NB4 (cell line): Measurements from ENCODE around the gene EPHA4.

Experiments
- DNase-seq: peaks from one replicate; pipeline ENCODE4 v3.0.0; 2010; ENCODE audit warnings: low read depth
- H3K4me3 ChIP-seq: one replicate; pipeline ENCODE4 v1.5.1; 2011; ENCODE audit warnings: mild to moderate bottlenecking, low read depth, low read length, moderate library complexity
- CTCF ChIP-seq: IDR thresholded peaks from one replicate; pipeline ENCODE4 v1.5.1; 2012; ENCODE audit warnings: low read depth, low read length
- MYC ChIP-seq: IDR thresholded peaks from 2 replicates; pipeline ENCODE4 v1.6.1; 2011; ENCODE audit warnings: low read depth, low read length
- POLR2A ChIP-seq: IDR thresholded peaks from 2 replicates; pipeline ENCODE4 v1.6.1; 2011; ENCODE audit warnings: mild to moderate bottlenecking; ENCODE audit not compliant: insufficient read length; ENCODE audit errors: extremely low read depth
- TF ChIP-seq, protein P1 (sequence below): IDR thresholded peaks from 2 replicates; pipeline ENCODE4 v1.6.1; 2011; ENCODE audit warnings: low read depth, low read length

The EPHA4 gene

DNA sequence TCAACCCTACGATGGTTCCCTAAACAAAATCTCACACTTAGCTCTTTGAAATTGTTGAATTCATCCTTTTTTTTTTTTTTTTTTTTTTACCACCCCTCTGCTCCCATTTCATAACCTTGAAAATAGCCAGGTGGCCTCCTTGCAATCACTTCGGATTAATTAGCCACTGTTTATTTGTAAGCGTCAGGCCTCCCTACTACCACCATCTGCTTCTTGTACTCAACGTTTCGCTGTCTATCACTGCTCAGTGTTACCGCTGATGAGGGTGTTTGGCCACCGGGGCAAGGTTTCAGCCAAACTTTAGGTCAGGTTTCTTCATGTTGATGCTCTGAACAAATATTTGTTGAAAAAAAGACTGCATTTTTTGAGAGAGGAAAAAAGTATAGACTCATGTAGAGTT is 183.2 kb downstream of the EPHA4 start:
- H3K4me3 ChIP-seq, result no peak overlapping the region
- DNase-seq, result no peak
- TF ChIP-seq CTCF (no peak), POLR2A (no peak), MYC (no peak)
- TF ChIP-seq, protein P1, sequence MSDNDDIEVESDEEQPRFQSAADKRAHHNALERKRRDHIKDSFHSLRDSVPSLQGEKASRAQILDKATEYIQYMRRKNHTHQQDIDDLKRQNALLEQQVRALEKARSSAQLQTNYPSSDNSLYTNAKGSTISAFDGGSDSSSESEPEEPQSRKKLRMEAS, result no peak

DNA sequence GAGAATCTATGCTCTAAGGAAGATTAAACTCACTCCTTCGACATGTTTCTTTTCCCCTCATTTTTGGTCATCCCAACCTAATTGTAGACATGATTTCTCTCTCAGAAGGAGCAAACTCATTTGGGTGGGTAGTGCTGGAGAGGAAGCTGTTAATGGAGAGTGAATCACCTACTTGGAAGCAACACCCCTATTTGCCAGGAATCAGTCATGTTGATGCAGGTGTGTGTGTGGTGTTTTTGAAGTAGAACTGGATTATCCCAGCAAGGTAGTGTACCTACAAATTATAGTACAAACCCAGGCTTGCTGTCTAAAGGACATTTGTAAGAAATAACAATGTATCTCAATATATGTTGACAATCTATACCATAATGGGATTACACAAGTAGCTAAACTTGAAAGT is 186.4 kb downstream of the EPHA4 start:
- TF ChIP-seq MYC, result no peak

GRCh38 chr2:221381928-221382488 is 190.1 kb downstream of the EPHA4 start:
- TF ChIP-seq, protein P1, result no peak
- TF ChIP-seq POLR2A (no peak), CTCF (no peak), MYC (no peak)
- no peak overlapping the region for H3K4me3 ChIP-seq
- DNase-seq, result no peak

More for the DNA sequence above, 186.4 kb downstream of the EPHA4 start:
- H3K4me3 ChIP-seq, result no peak overlapping the region
- no peak for DNase-seq

GRCh38 chr2:221380686-221381085 is 191.4 kb downstream of the EPHA4 start:
- no peak for DNase-seq
- TF ChIP-seq CTCF, result no peak
- TF ChIP-seq, protein P1, result no peak
- no peak for TF ChIP-seq POLR2A
- no peak for TF ChIP-seq MYC
- H3K4me3 ChIP-seq, result no peak overlapping the region

DNA sequence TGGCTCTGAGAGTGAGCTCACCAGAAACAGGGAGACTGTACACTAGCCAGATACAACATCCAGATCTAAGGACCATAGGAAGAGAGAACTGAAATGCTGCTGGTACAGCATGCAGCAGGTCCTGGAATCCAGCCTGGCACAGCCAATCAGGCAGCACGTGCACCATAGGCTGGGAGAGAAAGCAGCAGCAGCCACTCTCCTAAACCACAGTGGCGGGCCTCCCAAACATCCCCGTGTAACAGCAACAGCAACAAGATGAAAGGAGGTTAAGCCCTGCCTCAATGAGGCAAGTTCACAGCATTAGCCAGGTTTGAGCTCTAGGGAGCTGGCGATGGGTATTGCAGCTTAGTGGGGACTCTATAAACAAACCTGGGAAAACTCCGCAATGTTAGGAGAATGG is 192.0 kb downstream of the EPHA4 start:
- no peak overlapping the region for H3K4me3 ChIP-seq
- DNase-seq, result no peak
- TF ChIP-seq CTCF, result no peak
- no peak for TF ChIP-seq MYC
- TF ChIP-seq, protein P1, result no peak
- TF ChIP-seq POLR2A, result no peak

DNA sequence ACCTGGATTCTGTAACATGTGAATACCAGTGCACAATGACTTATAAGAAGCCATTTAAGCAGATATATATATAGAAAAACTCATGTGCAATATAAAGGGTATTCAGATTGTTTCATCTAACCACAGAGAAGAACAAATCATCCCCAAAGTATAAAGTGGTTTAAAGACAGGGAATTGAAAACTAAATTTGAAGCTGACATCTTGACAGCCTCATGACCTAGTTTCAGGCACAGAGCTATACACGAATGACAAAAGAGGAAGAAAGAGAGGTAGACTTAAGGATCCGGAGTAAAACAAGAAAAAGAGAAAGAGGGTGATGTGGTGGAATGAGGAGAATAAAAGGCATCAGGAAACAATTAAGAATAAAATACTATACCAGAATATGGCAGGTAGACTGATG is 194.5 kb downstream of the EPHA4 start:
- no peak overlapping the region for H3K4me3 ChIP-seq
- DNase-seq, result no peak
- TF ChIP-seq POLR2A (no peak), MYC (no peak), CTCF (no peak)
- TF ChIP-seq, protein P1, result no peak
